GM20431 (cell line): ENCODE data around the gene COPRS.
"Not testable (repeated sequence)": the region's sequence is repeated elsewhere in the genome, so short reads cannot be mapped to it uniquely, and the experiment has no call there.

Experiments used
- in situ Hi-C: fragments of 300-500 bp; cut with MseI, MboI; formaldehyde crosslinking; loops from one replicate; pipeline ENCODE4 v1.15.0; 2020; ENCODE audit warnings: low sequenced_read_pairs; ENCODE audit not compliant: unreplicated experiment

The COPRS gene

DNA sequence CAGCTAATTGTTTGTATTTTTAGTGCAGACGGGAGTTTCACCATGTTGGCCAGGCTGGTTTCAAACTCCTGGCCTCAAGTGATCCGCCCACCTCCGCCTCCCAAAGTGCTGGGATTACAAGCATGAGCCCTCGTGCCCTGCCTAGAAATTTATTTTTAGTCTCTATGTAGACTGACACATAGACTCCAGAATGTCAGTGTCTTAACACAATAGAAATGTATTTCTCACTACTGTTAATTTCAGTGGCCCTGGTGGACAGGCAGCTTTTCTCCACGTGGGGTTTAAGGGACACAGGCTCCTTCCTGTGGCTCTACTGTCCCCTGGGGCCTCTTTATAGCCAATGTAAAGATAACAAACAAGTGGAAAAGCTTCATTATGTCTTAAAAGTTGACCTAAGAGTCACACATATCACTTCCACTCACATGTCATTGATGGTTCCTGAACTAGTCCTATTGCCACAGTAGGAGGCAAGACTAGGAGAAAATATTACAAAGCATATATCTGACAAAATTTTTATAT, 43.8 kb downstream of the COPRS start:
- in situ Hi-C loops, result no loop called here

DNA sequence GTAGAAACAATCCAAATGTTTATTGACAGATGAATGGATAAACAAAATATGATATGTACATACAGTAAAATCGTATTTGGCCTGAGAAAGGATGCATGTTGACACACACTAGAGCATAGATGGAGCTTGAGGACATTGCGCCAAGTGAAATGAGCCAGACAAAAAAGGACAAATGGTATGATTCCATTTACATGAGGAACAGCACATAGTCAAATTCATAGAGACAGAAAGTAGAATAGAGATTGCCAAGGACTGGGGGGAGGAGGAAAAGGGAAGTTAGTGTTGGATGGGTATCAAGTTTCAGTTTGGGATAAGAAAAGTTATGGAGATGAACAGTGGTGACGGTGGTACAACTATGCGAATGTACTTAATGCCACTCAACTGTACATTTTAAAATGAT, 47.9 kb downstream of the COPRS start:
- in situ Hi-C loops, result no loop called here

- in situ Hi-C loops, result not testable (repeated sequence)
Measured at GRCh38 chr17:31809876-31810275, 49.2 kb downstream of the COPRS start.

DNA sequence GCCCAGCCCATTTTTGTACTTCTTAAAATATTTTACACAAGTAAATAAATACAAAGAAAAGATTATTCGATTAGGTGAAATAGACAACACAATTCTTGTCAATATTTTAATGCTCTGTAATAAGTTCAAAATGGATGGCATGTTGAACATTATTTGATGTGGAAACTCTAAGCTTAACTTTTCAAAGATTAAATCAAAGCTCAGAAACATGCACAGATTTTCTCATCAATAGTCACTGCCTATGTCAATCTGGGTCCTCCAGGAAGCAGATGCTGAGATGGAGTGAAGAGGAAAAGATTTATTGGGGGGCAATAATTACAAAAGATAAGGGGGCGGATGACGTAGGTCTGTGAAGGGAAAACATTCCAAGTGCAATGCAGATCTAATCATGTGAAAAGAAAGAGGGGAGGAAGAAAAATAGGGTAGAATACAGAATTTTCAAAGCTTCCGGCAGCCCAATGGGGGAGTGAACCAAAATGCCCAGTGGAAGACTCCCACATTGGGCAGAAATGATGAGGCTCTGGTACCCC, 50.5 kb downstream of the COPRS start:
- in situ Hi-C loops, result no loop called here

GRCh38 chr17:31807846-31808245, 51.2 kb downstream of the COPRS start:
- in situ Hi-C loops, result no loop called here

DNA sequence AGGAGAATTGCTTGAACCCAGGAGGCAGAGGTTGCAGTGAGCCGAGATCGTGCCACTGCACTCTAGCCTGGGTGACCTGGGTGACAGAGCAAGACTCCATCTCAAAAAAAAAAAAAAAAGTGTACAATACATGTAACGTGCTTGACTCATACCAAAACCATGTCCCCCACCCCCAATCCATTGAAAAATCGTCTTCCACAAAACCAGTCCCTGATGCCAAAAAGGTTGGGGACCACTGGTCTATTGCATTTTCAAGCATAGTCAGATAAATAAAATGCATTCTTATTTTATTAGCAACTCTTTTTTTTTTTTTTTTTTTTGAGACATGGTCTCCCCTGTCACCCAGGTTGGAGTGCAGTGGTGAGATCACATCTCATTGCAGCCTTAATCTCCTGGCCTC, 52.1 kb downstream of the COPRS start:
- in situ Hi-C loops, result no loop called here

- in situ Hi-C loops, result no loop called here
Measured at GRCh38 chr17:31803494-31804213, 55.4 kb downstream of the COPRS start.

GRCh38 chr17:31802502-31802901, 56.5 kb downstream of the COPRS start:
- in situ Hi-C loops, result no loop called here
